ENCODE results near the gene TRIM61.
"Not testable (repeated sequence)": the region's sequence is repeated elsewhere in the genome, so short reads cannot be mapped to it uniquely, and the experiment has no call there.

The TRIM61 gene

DNA sequence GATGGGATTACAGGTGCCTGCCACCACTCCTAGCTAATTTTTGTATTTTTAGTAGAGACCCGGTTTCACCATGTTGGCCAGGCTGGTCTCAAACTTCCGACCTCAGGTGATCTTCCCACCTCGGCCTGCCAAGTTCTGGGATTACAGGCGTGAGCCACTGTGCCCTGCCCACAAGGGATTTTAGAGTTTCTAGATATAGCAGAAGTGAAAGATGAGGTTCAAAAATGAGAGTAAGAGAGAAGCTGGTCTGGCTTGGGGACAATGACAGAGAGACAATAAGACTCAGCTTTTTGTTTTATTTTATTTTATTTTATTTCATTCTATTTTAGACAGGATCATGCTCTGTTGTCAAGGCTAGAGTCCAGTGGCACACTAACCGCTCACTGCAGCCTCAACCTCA is 30.6 kb downstream of the TRIM61 start:
- DNase-seq: no peak
- H3K9me3 Mint-ChIP-seq: no peaks in the 10 kb centered on the region
- H3K4me3 Mint-ChIP-seq: no peak overlapping the region
- TF ChIP-seq, protein P1, sequence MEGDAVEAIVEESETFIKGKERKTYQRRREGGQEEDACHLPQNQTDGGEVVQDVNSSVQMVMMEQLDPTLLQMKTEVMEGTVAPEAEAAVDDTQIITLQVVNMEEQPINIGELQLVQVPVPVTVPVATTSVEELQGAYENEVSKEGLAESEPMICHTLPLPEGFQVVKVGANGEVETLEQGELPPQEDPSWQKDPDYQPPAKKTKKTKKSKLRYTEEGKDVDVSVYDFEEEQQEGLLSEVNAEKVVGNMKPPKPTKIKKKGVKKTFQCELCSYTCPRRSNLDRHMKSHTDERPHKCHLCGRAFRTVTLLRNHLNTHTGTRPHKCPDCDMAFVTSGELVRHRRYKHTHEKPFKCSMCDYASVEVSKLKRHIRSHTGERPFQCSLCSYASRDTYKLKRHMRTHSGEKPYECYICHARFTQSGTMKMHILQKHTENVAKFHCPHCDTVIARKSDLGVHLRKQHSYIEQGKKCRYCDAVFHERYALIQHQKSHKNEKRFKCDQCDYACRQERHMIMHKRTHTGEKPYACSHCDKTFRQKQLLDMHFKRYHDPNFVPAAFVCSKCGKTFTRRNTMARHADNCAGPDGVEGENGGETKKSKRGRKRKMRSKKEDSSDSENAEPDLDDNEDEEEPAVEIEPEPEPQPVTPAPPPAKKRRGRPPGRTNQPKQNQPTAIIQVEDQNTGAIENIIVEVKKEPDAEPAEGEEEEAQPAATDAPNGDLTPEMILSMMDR (IDR thresholded peaks at IDR 0.05): no peak
- peaks cover 6% of the 10 kb centered on the region for H3K4me1 Mint-ChIP-seq
- H3K36me3 Mint-ChIP-seq (ENCODE audit: low read depth): no peaks in the 10 kb centered on the region
- no peak overlapping the region for H3K27ac Mint-ChIP-seq
- H3K27me3 Mint-ChIP-seq (ENCODE audit: low read depth, poor library complexity): peaks cover 32% of the 10 kb centered on the region

DNA sequence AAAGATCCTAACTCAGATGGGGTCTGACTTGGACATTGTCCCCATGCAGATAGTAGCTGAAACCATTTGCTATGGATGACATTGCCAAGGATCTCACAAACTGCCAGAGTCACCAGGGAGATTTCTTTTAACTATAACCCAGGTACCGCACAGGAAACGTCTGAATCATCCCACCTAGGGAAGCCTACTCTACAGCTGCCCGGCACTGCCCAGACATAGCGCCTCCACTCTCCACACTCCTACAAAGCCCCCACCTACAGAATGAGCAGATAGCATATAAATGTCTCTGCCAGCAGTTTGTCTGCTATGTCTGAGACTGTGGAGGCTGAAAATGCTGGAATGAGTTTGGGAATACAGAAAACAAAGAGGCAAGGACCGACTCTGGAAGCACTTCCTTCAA is 32.3 kb downstream of the TRIM61 start:
- no peak overlapping the region for H3K27ac Mint-ChIP-seq
- DNase-seq: no peak
- H3K4me1 Mint-ChIP-seq: peaks cover 8% of the 10 kb centered on the region
- no peak overlapping the region for H3K4me3 Mint-ChIP-seq
- peaks cover 27% of the 10 kb centered on the region for H3K27me3 Mint-ChIP-seq (ENCODE audit: low read depth, poor library complexity)
- no peaks in the 10 kb centered on the region for H3K9me3 Mint-ChIP-seq
- TF ChIP-seq, protein P1 (IDR thresholded peaks at IDR 0.05): no peak
- no peaks in the 10 kb centered on the region for H3K36me3 Mint-ChIP-seq (ENCODE audit: low read depth)

DNA sequence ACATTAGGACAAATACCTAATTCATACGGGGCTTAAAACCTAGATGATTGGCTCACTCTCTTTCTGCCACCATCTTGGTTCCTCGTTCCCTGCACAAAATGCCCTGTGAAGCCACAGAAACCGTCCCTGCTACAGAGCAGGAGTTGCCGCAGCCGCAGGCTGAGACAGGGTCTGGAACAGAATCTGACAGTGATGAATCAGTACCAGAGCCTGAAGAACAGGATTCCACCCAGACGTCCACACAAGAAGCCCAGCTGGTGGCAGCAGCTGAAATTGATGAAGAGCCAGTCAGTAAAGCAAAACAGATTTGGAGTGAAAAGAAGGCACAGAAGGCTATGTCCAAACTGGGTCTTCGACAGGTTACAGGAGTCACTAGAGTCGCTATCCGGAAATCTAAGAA is 34.3 kb downstream of the TRIM61 start:
- H3K4me3 Mint-ChIP-seq: no peak overlapping the region
- TF ChIP-seq, protein P1 (IDR thresholded peaks at IDR 0.05): no peak
- peaks cover 13% of the 10 kb centered on the region for H3K4me1 Mint-ChIP-seq

DNA sequence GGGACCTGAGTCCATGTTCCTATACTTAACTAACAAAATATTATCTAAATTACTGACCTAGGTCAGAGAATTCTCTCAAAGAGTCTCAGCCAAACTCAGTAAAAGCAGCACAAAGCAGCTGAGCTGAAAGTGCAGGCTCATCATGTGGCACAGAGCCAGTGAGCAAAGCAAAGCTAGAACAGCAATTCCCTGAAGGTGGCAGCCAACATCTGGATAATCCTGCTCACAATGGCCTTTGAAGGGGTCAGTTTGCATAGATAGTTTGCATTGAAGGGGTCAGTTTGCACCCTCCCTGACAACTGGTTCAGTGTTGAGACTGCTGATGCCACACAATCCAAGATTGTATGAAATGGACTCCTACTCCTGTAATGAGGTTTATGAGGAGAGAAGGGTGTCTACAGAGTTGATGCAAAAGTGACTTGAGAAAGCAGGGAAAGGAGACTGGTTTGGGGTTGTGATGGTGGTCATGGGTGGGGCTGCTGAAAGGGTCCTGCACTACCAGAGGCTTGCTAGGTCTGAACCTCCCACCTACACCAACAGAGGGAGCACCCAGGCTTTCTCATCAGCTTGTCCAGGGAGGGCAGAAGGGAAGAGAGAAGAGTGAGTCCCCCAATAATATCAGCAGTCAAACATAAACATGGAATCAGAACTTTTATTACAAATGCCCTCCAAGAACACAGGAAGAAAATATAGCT is 39.7 kb downstream of the TRIM61 start:
- TF ChIP-seq, protein P1 (IDR thresholded peaks at IDR 0.05): peak; percentile 11
- H3K4me1 Mint-ChIP-seq: peaks cover 20% of the 10 kb centered on the region
- no peak overlapping the region for H3K4me3 Mint-ChIP-seq
- H3K27me3 Mint-ChIP-seq (ENCODE audit: low read depth, poor library complexity): peaks cover 3% of the 10 kb centered on the region
- H3K36me3 Mint-ChIP-seq (ENCODE audit: low read depth): no peaks in the 10 kb centered on the region
- no peak for DNase-seq
- no peaks in the 10 kb centered on the region for H3K9me3 Mint-ChIP-seq
- H3K27ac Mint-ChIP-seq: no peak overlapping the region

More for the DNA sequence above, 34.3 kb downstream of the TRIM61 start:
- peaks cover 20% of the 10 kb centered on the region for H3K27me3 Mint-ChIP-seq (ENCODE audit: low read depth, poor library complexity)
- H3K36me3 Mint-ChIP-seq (ENCODE audit: low read depth): no peaks in the 10 kb centered on the region
- no peak overlapping the region for H3K27ac Mint-ChIP-seq
- H3K9me3 Mint-ChIP-seq: no peaks in the 10 kb centered on the region
- no peak for DNase-seq

DNA sequence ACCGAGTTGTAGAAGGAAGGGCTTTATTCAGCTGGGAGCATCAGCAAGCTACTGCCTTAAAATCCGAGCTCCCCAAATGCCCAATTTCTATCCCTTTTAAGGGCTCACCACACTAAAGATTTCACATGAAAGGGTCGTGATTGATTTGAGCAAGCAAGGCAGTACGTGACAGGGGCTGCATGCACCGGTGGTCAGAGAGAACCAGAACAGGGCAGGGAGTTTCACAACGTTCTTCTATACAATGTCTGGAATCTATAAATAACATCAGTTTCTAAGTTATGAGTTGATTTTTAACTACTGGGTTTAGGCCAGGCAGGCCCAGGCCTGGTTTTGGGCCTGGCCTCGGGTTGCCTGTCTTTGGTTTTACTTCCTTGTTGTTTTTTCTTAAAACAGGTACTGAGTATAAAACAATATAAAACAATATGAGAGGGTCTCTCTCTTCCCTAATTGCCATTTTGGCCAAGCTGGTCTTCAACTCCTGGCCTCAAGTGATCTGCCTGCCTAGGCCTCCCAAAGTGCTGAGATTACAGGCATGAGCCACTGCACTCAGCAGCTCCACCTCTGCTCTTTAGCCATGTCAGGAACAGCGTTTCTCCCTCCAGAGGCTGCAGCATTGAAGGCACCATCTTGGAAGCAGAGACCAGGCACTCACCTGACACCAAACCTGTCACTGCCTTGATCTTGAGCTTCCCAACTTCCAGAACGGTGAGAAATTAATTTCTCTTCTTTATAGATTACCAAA is 41.4 kb downstream of the TRIM61 start:
- not testable (repeated sequence) for DNase-seq; H3K36me3 Mint-ChIP-seq (ENCODE audit: low read depth); H3K27me3 Mint-ChIP-seq (ENCODE audit: low read depth, poor library complexity); H3K9me3 Mint-ChIP-seq; H3K4me3 Mint-ChIP-seq
- Mint-ChIP-seq H3K27ac (peak overlapping the region; percentile 71), H3K4me1 (peaks cover 20% of the 10 kb centered on the region)

DNA sequence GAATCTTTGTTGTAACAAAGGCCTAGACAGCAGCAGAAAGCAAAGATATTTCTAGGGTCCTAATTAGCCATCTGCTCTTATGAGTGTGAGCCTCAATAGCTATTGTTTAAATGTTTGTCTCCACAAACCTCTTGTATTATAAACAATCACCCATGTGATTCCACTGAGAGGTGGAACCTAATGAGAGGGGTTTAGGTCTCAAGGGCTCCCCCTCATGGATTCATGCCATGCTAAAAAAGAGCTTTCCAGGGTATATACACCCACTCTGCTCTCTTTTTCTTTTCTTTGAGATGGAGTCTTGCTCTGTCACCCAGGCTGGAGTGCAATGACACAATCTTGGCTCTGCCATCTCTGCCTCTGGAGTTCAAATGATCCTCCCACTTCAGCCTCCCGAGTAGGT is 42.1 kb downstream of the TRIM61 start:
- peak overlapping the region; percentile 71 for H3K27ac Mint-ChIP-seq
- TF ChIP-seq, protein P1 (IDR thresholded peaks at IDR 0.05): no peak
- H3K27me3 Mint-ChIP-seq (ENCODE audit: low read depth, poor library complexity): no peaks in the 10 kb centered on the region

More for the DNA sequence above, 42.1 kb downstream of the TRIM61 start:
- Mint-ChIP-seq H3K4me1 (peaks cover 20% of the 10 kb centered on the region), H3K4me3 (no peak overlapping the region), H3K36me3 (ENCODE audit: low read depth) (no peaks in the 10 kb centered on the region), H3K9me3 (no peaks in the 10 kb centered on the region)
- DNase-seq: no peak
